TTC549 (cell line): Measurements from ENCODE around the gene MRPS6.

Experiments
- FAIRE-seq: peaks from 2 replicates; lab custom pipeline; 2012; peaks lifted over from hg19 to GRCh38; lab: Jason Lieb, UNC

The MRPS6 gene

DNA sequence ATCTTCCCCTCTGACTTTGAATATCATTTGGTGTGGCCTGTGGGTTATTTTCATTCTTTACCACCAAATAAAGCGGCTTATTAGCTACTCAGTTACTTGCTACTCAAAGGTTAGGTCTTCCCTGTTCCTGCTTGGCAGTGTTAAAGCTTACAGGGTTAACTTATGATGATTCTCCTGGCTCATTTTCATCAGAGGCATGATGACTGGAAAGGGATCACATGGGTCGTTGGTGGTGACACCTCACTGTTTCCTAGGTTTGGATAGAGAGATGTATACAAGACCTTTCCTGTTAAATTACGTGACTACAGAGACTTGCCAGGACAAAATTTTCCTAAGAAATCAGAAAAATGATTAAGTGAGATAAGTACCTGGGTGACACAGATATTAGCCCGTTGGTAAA is 27.4 kb downstream of the MRPS6 start:
- FAIRE-seq: no peak

DNA sequence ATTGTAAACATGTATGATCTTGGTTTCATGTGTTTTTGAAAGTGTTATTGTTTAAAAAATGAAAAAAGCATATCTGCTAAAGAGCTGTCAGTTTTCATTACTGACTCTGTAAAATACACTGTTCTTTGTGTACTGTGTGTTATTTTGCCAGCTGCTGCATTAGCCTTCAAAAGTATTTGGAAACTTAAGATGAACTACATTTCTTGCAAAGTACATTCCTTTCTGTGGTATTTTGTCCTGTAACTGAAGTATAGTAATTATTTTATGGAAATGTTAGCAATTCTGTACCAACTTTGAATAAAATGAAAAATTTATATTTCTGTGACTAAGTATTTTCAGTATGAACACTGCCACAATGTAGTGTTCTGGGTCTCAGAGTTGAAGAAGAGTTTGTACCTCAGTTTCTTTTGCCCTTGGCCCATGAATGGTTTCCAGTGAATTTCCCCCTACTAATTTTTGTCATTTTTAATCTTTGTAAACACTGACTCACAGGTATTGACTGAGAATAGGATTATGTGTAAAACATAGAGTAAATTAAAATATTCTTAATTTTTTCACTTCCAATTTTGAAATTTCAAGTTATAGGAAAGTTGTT is 32.7 kb downstream of the MRPS6 start:
- FAIRE-seq: no peak

GRCh38 chr21:34107606-34108005 is 34.2 kb downstream of the MRPS6 start:
- no peak for FAIRE-seq

GRCh38 chr21:34109075-34109474 is 35.7 kb downstream of the MRPS6 start:
- no peak for FAIRE-seq

DNA sequence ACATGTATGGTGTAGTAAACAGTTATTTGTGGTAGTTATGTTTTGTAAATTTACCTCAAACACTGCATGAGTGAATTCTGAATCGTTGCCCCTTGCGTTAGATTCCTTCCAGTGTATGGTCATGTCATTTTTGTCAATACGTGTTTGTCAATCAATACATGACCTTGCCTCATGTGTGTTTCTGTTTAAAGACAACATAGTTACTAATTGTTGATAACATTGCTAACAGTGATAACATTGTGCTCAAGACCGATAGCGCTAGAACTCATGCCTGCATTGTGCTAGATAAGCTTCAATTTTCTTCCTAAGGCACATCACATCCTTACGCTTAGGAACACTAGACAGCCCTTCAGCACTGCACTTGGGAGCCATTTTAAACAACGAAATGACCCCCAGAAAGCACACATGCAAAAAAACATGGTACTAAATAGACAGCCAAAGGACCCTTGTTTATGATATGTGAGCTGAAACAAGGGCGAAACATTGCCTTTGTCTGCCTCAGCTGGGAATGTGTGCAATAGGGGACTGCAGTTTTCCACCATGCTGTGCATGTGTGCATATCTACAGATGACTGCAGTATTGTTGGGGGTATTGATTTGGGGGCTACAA is 37.3 kb downstream of the MRPS6 start:
- no peak for FAIRE-seq

- no peak for FAIRE-seq
Observed at GRCh38 chr21:34112316-34113033, 39.1 kb downstream of the MRPS6 start.

- FAIRE-seq: no peak
Observed at GRCh38 chr21:34113842-34114241, 40.5 kb downstream of the MRPS6 start.

GRCh38 chr21:34115160-34115559 is 41.8 kb downstream of the MRPS6 start:
- no peak for FAIRE-seq

- no peak for FAIRE-seq
Observed at GRCh38 chr21:34116569-34116968, 43.2 kb downstream of the MRPS6 start.

GRCh38 chr21:34120867-34121266 is 47.5 kb downstream of the MRPS6 start:
- no peak for FAIRE-seq

DNA sequence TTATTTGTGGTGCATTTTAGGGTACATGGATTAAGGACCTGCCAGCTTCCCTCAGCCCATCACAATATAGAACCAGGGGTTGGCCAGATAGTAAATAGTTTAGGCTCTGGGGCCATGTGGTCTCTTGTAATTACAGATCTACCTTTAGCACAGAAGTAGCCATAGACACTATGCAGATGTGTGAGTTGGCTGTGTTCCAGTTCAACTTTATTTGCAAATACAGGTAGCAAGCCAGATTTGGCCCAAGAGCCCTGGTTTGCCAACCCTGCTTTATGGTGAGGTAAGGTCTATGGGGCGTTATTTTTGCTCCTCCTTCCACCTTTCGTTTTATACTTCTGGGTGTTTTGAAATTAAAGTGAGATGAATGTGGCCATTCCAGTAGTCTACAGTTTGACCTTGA is 48.7 kb downstream of the MRPS6 start:
- FAIRE-seq: no peak

GRCh38 chr21:34123609-34124008 is 50.2 kb downstream of the MRPS6 start:
- FAIRE-seq: no peak

GRCh38 chr21:34126269-34126668 is 52.9 kb downstream of the MRPS6 start:
- FAIRE-seq: no peak

- no peak for FAIRE-seq
Observed at GRCh38 chr21:34126691-34127090, 53.3 kb downstream of the MRPS6 start.

DNA sequence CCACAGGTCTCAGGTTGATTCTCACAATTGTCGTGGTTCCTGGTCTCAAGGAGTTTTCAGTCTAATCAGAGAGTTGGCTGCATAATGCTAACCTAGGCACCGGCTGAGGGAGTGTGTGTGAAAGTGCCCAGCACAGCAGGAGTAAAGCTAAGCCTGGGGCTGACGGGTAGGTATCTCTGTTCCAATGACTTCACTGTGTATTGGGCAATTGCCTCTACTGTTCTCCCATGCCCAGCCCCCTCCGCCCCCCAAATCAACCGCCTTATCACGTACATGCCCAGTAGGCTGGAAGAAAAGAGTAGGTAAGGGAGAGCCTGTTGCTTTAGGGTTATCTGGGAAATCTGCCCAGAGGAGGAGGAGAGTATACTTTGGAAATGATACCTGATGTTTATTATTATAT is 54.7 kb downstream of the MRPS6 start:
- FAIRE-seq: no peak

DNA sequence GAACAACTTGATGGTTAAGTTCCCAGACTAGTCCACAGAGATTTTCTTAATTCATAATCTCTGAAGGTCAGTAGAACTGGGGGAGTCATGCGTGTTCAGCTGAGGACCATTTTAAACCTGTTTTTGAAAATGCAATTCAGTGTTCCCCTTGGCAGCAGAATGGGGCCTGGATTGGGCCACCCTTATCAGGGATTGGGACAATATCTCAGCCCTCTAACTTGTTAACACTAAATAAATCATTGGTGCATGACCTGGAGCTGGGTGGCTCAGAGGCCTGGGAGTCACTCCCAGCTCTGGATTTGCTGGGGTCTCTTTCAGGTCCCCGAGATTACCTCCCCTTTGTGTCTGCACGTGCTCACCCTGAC is 55.3 kb downstream of the MRPS6 start:
- no peak for FAIRE-seq

DNA sequence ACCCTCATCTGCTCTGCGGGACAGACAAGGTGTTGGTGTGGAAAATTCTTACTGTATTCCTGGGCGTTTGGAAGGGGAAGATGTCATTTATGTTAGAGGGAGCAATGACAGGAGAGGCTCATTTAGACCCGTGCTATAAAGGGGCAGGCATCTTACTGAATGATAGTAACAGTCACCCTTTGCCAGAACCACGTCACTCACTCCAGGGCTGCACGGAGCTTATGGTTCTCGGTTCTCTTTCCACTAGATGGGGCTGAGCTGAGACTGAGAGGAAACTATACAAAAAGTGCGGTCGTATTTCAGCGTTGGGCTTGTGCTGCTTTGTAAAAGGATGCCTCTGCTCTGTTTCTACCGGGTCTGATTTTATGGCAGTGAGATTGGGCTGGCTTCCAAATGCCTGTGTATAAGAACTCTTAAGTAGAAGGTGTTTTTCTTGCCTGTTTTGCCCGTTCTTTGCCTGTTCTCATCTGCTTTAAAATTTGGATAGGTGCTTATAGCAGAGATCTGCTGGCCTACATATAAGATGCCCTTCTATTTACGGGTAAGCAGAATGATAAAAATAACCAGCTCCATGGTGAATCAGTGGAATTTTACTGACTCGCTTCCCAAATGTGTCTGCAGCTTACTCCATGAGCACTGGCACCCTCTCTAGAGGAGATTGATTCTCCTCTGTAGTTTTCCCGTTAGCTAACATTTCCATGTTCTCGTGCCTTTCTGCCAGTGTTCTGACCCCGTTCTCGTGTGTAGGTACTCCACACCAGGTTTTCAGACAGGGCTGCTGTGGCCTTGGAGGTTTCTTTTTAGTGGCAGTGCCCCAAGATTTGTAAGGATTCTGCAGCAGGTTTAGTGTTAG is 55.9 kb downstream of the MRPS6 start:
- FAIRE-seq: no peak

GRCh38 chr21:34129901-34130715 is 56.7 kb downstream of the MRPS6 start:
- no peak for FAIRE-seq

GRCh38 chr21:34130716-34130985 is 57.3 kb downstream of the MRPS6 start:
- FAIRE-seq: no peak

DNA sequence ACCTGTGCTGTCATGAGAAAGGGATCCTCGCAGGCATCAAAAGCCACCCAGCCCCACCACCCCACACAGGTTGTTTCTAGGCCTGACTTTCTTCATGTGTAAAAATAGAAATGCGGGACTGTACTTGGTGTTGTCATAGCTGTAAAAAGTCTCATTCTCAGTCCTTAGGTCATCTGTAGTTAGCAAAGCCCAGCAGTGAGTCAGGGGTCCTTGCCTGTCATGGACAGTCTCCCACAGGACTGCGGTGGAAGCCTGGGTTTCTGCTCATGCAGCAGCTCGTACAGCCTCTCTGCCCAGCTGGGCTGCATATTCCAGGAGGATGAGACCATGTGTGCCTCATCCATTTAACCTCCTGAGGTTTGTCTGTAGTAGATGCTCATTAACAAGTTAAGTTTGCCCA is 58.2 kb downstream of the MRPS6 start:
- no peak for FAIRE-seq

- no peak for FAIRE-seq
Observed at GRCh38 chr21:34132202-34132601, 58.8 kb downstream of the MRPS6 start.

- no peak for FAIRE-seq
Observed at GRCh38 chr21:34132926-34133325, 59.5 kb downstream of the MRPS6 start.
